ENCODE results near the gene BMX.

The BMX gene

GRCh38 chrX:15468036-15468435, 32.6 kb upstream of the BMX start:
- Histone ChIP-seq H3K9me3 (ENCODE audit: severe bottlenecking) (no peaks in the 10 kb centered on the region), H3K27me3 (ENCODE audit: insufficient read depth, low read depth, severe bottlenecking) (peaks cover 13% of the 10 kb centered on the region), H3K27ac (no peak overlapping the region), H3K36me3 (no peaks in the 10 kb centered on the region), H3K4me3 (ENCODE audit: low read depth, low read length) (no peak overlapping the region)
- DNase-seq, result no peak
- TF ChIP-seq CTCF (IDR thresholded peaks at IDR 0.05; ENCODE audit: low read depth, low read length), result peak; percentile 39

GRCh38 chrX:15469613-15470012, 31.0 kb upstream of the BMX start:
- no peak for DNase-seq
- H3K9me3 ChIP-seq (ENCODE audit: severe bottlenecking), result no peaks in the 10 kb centered on the region
- no peaks in the 10 kb centered on the region for H3K36me3 ChIP-seq
- no peak for TF ChIP-seq CTCF (IDR thresholded peaks at IDR 0.05; ENCODE audit: low read depth, low read length)
- H3K4me3 ChIP-seq (ENCODE audit: low read depth, low read length), result no peak overlapping the region
- peaks cover 7% of the 10 kb centered on the region for H3K27me3 ChIP-seq (ENCODE audit: insufficient read depth, low read depth, severe bottlenecking)
- H3K27ac ChIP-seq, result no peak overlapping the region

GRCh38 chrX:15471028-15471427, 29.6 kb upstream of the BMX start:
- Histone ChIP-seq H3K27me3 (ENCODE audit: insufficient read depth, low read depth, severe bottlenecking) (peaks cover 3% of the 10 kb centered on the region), H3K4me3 (ENCODE audit: low read depth, low read length) (no peak overlapping the region), H3K27ac (no peak overlapping the region), H3K9me3 (ENCODE audit: severe bottlenecking) (no peaks in the 10 kb centered on the region), H3K36me3 (no peaks in the 10 kb centered on the region)
- peak; percentile 86 for TF ChIP-seq CTCF (IDR thresholded peaks at IDR 0.05; ENCODE audit: low read depth, low read length)
- DNase-seq, result peak; percentile 66

- no peak for TF ChIP-seq CTCF (IDR thresholded peaks at IDR 0.05; ENCODE audit: low read depth, low read length)
- H3K36me3 ChIP-seq, result no peaks in the 10 kb centered on the region
- H3K27ac ChIP-seq, result no peak overlapping the region
- peaks cover 7% of the 10 kb centered on the region for H3K27me3 ChIP-seq (ENCODE audit: insufficient read depth, low read depth, severe bottlenecking)
- no peak overlapping the region for H3K4me3 ChIP-seq (ENCODE audit: low read depth, low read length)
- H3K9me3 ChIP-seq (ENCODE audit: severe bottlenecking), result no peaks in the 10 kb centered on the region
- DNase-seq, result no peak
Measured at GRCh38 chrX:15472531-15472930, 28.1 kb upstream of the BMX start.

GRCh38 chrX:15474028-15474427, 26.6 kb upstream of the BMX start:
- H3K4me3 ChIP-seq (ENCODE audit: low read depth, low read length), result no peak overlapping the region
- H3K36me3 ChIP-seq, result no peaks in the 10 kb centered on the region
- TF ChIP-seq CTCF (IDR thresholded peaks at IDR 0.05; ENCODE audit: low read depth, low read length), result no peak
- peaks cover 8% of the 10 kb centered on the region for H3K27me3 ChIP-seq (ENCODE audit: insufficient read depth, low read depth, severe bottlenecking)
- no peak for DNase-seq
- no peaks in the 10 kb centered on the region for H3K9me3 ChIP-seq (ENCODE audit: severe bottlenecking)
- H3K27ac ChIP-seq, result no peak overlapping the region

GRCh38 chrX:15475021-15475420, 25.6 kb upstream of the BMX start:
- Histone ChIP-seq H3K9me3 (ENCODE audit: severe bottlenecking) (no peaks in the 10 kb centered on the region), H3K27ac (no peak overlapping the region), H3K27me3 (ENCODE audit: insufficient read depth, low read depth, severe bottlenecking) (peaks cover 8% of the 10 kb centered on the region), H3K4me3 (ENCODE audit: low read depth, low read length) (no peak overlapping the region), H3K36me3 (no peaks in the 10 kb centered on the region)
- no peak for DNase-seq
- TF ChIP-seq CTCF (IDR thresholded peaks at IDR 0.05; ENCODE audit: low read depth, low read length), result no peak

All from WERI-Rb-1 (cell line).